GM12878 (cell line): ENCODE data around the gene CAMK2B. TPM values are rescaled to one million over a fixed set of nuclear protein-coding genes. Genes with fewer than 3 reads are reported as not detected.

Source experiments
- ATAC-seq: fragments of 200-7000 bp; cut with Tn5 transposase; 3 replicates; pipeline ENCODE4 v1.9.1; 2020; ENCODE audit warnings: mild to moderate bottlenecking, moderate library complexity
- BruUV-seq: library from RNA; stranded (reverse); fragments of 400-500 nt; replicated peaks from 2 replicates; lab custom pipeline; 2021; lab: Mats Ljungman, UMichigan
- CTCF ChIA-PET: fragments of 300-600 bp; sonication (Branson Sonifier 250); formaldehyde crosslinking; extraction: SDS; loops from one replicate; lab custom pipeline; 2021; ENCODE audit warnings: inconsistent platforms; lab: Yijun Ruan, JAX
- POLR2A ChIA-PET: fragments of 350-600 bp; formaldehyde crosslinking; extraction: SDS; loops from one replicate; lab custom pipeline; 2021; ENCODE audit warnings: inconsistent platforms; lab: Charles Lee
- RAD21 ChIA-PET: fragments of 300-600 bp; sonication (Branson Sonifier 250); formaldehyde crosslinking; loops from one replicate; lab custom pipeline; 2023; ENCODE audit warnings: antibody characterized with exemption; ENCODE audit not compliant: unreplicated experiment; lab: Charles Lee
- SMC1A ChIA-PET: fragments of 300-600 bp; sonication (Branson Sonifier 250); formaldehyde crosslinking; loops from one replicate; lab custom pipeline; 2023; ENCODE audit not compliant: unreplicated experiment, uncharacterized antibody; lab: Charles Lee
- DNase-seq: peaks from one replicate; pipeline ENCODE4 v3.0.0-alpha.2; 2011; ENCODE audit warnings: low read depth, low spot score
- FAIRE-seq: peaks from 3 replicates; lab custom pipeline; 2011; peaks lifted over from hg19 to GRCh38; lab: Jason Lieb, UNC
- H2AFZ ChIP-seq: 2 replicates; pipeline ENCODE4 v1.6.0; 2011; ENCODE audit warnings: low read depth, low read length, control low read depth; ENCODE audit not compliant: control insufficient read depth
- H3K27ac ChIP-seq: 2 replicates; pipeline ENCODE4 v1.5.1; 2011; ENCODE audit warnings: control low read depth; ENCODE audit not compliant: control insufficient read depth, insufficient read depth
- H3K27me3 ChIP-seq, 2 experiments: replicated peaks in 1 of 2; 2 replicates each; pipeline versions ENCODE4 v1.6.0 to v1.6.1; 2011; ENCODE audit warnings: low read length in 1 of 2; ENCODE audit not compliant: control insufficient read depth in 2 of 2, insufficient read depth in 2 of 2
- H3K36me3 ChIP-seq, 2 experiments: 2 replicates each; pipeline ENCODE4 v1.5.1; 2011; ENCODE audit warnings: low read length in 1 of 2; ENCODE audit not compliant: control insufficient read depth in 2 of 2, insufficient read depth in 2 of 2
- H3K4me1 ChIP-seq: 2 replicates; pipeline ENCODE4 v1.6.1; 2011; ENCODE audit warnings: mild to moderate bottlenecking, low read length, moderate library complexity, mixed read lengths; ENCODE audit not compliant: control insufficient read depth, insufficient read depth
- H3K4me2 ChIP-seq: 2 replicates; pipeline ENCODE4 v1.6.0; 2011; ENCODE audit warnings: control low read depth; ENCODE audit not compliant: control insufficient read depth, insufficient read depth
- H3K4me3 ChIP-seq: fragments of 200-600 bp; sonication (generic); 2 replicates; pipeline ENCODE4 v1.5.1; 2016
- H3K79me2 ChIP-seq: 2 replicates; pipeline ENCODE4 v1.6.0; 2011; ENCODE audit warnings: low read length; ENCODE audit not compliant: control insufficient read depth, insufficient read depth
- H3K9ac ChIP-seq: 2 replicates; pipeline ENCODE4 v1.8.0; 2011; ENCODE audit warnings: low read length, control low read depth, mixed read lengths; ENCODE audit not compliant: control insufficient read depth, insufficient read depth
- H3K9me3 ChIP-seq: replicated peaks from 3 replicates; pipeline ENCODE4 v1.5.1; 2011; ENCODE audit warnings: mild to moderate bottlenecking, low read length; ENCODE audit not compliant: control insufficient read depth, insufficient read depth
- H4K20me1 ChIP-seq: 2 replicates; pipeline ENCODE4 v1.6.0; 2011; ENCODE audit not compliant: control insufficient read depth, insufficient read depth
- CEBPZ ChIP-seq: fragments of 150-350 bp; IDR thresholded peaks from 2 replicates; pipeline ENCODE4 v1.6.1; 2016; ENCODE audit warnings: low read depth, low read length
- CREM ChIP-seq: IDR thresholded peaks from 2 replicates; pipeline ENCODE4 v1.6.1; 2014; ENCODE audit warnings: antibody characterized with exemption, low read depth
- EED ChIP-seq: sonication (generic); IDR thresholded peaks from 2 replicates; pipeline ENCODE4 v1.6.1; 2016; ENCODE audit warnings: antibody characterized with exemption, low read depth
- EGR1 ChIP-seq, 2 experiments: IDR thresholded peaks; 1 replicate in 1 of 2; 2 replicates in 1 of 2; pipeline ENCODE4 v1.6.1; 2011 to 2012; ENCODE audit warnings: low read depth in 2 of 2, low read length in 2 of 2, borderline replicate concordance in 1 of 2, mild to moderate bottlenecking in 1 of 2, moderate library complexity in 1 of 2
- FOXK2 ChIP-seq: fragments of 450-650 bp; IDR thresholded peaks from 2 replicates; pipeline ENCODE4 v1.6.1; 2017; ENCODE audit warnings: mild to moderate bottlenecking, moderate library complexity
- JUND ChIP-seq: IDR thresholded peaks from 2 replicates; pipeline ENCODE4 v1.6.1; 2012; ENCODE audit warnings: low read depth, mild to moderate bottlenecking, low read length, improper control_type of control experiment, moderate library complexity
- MTA2 ChIP-seq: fragments of 450-650 bp; IDR thresholded peaks from 2 replicates; pipeline ENCODE4 v1.6.1; 2016; ENCODE audit warnings: low read depth, mild to moderate bottlenecking, moderate library complexity
- NBN ChIP-seq: fragments of 450-650 bp; IDR thresholded peaks from 2 replicates; pipeline ENCODE4 v1.6.1; 2016
- NR2C1 ChIP-seq: fragments of 450-650 bp; IDR thresholded peaks from 2 replicates; pipeline ENCODE4 v1.6.1; 2017; ENCODE audit warnings: antibody characterized with exemption, mild to moderate bottlenecking, moderate library complexity
- PAX5 ChIP-seq: IDR thresholded peaks from 2 replicates; pipeline ENCODE4 v1.6.1; 2011; ENCODE audit warnings: low read depth, low read length, borderline replicate concordance
- SKIL ChIP-seq: fragments of 450-650 bp; IDR thresholded peaks from 2 replicates; pipeline ENCODE4 v1.6.1; 2017; ENCODE audit warnings: mild to moderate bottlenecking, low read depth, inconsistent platforms; ENCODE audit not compliant: poor library complexity, severe bottlenecking
- SMAD1 ChIP-seq: fragments of 450-650 bp; IDR thresholded peaks from 2 replicates; pipeline ENCODE4 v1.6.1; 2018; ENCODE audit warnings: mild to moderate bottlenecking, low read depth; ENCODE audit not compliant: partially characterized antibody
- SMARCA5 ChIP-seq: fragments of 450-650 bp; IDR thresholded peaks from 2 replicates; pipeline ENCODE4 v1.6.1; 2017; ENCODE audit warnings: mild to moderate bottlenecking
- SP1 ChIP-seq: IDR thresholded peaks from one replicate; pipeline ENCODE4 v1.6.1; 2011; ENCODE audit warnings: low read depth, low read length
- YBX1 ChIP-seq: fragments of 450-650 bp; IDR thresholded peaks from 2 replicates; pipeline ENCODE4 v1.6.1; 2016; ENCODE audit warnings: antibody characterized with exemption
- WGBS: methylation state at CpG from one replicate; pipeline ENCODE4 v1.1.6; 2016; ENCODE audit warnings: low lambda C conversion rate; ENCODE audit not compliant: insufficient replicate concordance, insufficient coverage; ENCODE audit errors: missing lambda C conversion rate; 5-methylcytosine and 5-hydroxymethylcytosine counted together
- in situ Hi-C: fragments of 300-500 bp; cut with MboI; formaldehyde crosslinking; loops from 9 replicates; pipeline ENCODE4 v1.14.3; 2018; ENCODE audit warnings: mixed read lengths
- intact Hi-C: fragments of 100-400 bp; cut with micrococcal nuclease; formaldehyde crosslinking; loops from one replicate; pipeline ENCODE4 v1.14.2; 2022; ENCODE audit not compliant: unreplicated experiment
- polyA plus RNA-seq, 11 experiments: library from polyadenylated mRNA; depleted of rRNA in 4 of 11; unstranded in 6 of 11; stranded (reverse) in 5 of 11; fragments of >200 nt; fragmentation: Nextera tagmentation in 4 of 11; fragmentation: Illumina TruSeq in 1 of 11; extraction: Ambion mirVana in 4 of 11; extraction: Trizol in 1 of 11; gene quantifications; 1 replicate in 1 of 11; 2 replicates in 10 of 11; pipeline versions ENCODE4 v1.2.1 to v1.2.3, GENCODE V29; 2011 to 2016; ENCODE audit warnings: inconsistent platforms in 2 of 11, missing spikeins in 2 of 11, low read depth in 1 of 11
- total RNA-seq, 4 experiments: library from RNA; depleted of rRNA in 3 of 4; stranded (reverse); fragments of >200 nt in 3 of 4; fragmentation: Illumina TruSeq in 1 of 4; extraction: Trizol in 1 of 4; gene quantifications; 2 replicates each; pipeline versions ENCODE4 v1.2.1 to v1.2.3, GENCODE V29; 2013 to 2021
- TF ChIP-seq, protein P1 (sequence below): fragments of 450-650 bp; formaldehyde crosslinking; IDR thresholded peaks from 2 replicates; pipeline ENCODE4 v1.4.0; 2022; ENCODE audit warnings: mild to moderate bottlenecking, moderate library complexity

CAMK2B gene
- total and polyA plus RNA-seq, 10 of the 15 experiments (the other 5 are each of a cell fraction or from before 2014, with no cell fraction given): 0.06 to 0.23 (median 0.11) TPM; not detected in 5

GRCh38 chr7:44291733-44292419, 33.5 kb downstream of the CAMK2B start:
- in situ Hi-C loops (no loop called here), intact Hi-C loops (no loop called here)
- ATAC-seq (no peak), DNase-seq (no peak), FAIRE-seq (no peak)
- no peak for TF ChIP-seq PAX5
- TF ChIP-seq NR2C1: no peak
- no peak for TF ChIP-seq SMARCA5
- TF ChIP-seq SP1: no peak
- TF ChIP-seq NBN: no peak
- TF ChIP-seq EGR1 (IDR thresholded peaks at IDR 0.05; ENCODE audit: borderline replicate concordance in 1 of 2, low read depth in 2 of 2, low read length in 2 of 2): no peak
- TF ChIP-seq, protein P1, sequence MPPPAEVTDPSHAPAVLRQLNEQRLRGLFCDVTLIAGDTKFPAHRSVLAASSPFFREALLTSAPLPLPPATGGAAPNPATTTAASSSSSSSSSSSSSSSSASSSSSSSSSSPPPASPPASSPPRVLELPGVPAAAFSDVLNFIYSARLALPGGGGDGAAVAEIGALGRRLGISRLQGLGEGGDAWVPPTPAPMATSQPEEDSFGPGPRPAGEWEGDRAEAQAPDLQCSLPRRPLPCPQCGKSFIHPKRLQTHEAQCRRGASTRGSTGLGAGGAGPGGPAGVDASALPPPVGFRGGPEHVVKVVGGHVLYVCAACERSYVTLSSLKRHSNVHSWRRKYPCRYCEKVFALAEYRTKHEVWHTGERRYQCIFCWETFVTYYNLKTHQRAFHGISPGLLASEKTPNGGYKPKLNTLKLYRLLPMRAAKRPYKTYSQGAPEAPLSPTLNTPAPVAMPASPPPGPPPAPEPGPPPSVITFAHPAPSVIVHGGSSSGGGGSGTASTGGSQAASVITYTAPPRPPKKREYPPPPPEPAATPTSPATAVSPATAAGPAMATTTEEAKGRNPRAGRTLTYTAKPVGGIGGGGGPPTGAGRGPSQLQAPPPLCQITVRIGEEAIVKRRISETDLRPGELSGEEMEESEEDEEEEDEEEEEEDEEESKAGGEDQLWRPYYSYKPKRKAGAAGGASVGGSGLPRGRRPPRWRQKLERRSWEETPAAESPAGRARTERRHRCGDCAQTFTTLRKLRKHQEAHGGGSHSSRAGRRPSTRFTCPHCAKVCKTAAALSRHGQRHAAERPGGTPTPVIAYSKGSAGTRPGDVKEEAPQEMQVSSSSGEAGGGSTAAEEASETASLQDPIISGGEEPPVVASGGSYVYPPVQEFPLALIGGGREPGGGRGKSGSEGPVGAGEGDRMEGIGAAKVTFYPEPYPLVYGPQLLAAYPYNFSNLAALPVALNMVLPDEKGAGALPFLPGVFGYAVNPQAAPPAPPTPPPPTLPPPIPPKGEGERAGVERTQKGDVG: no peak
- no peak for TF ChIP-seq SMAD1
- TF ChIP-seq SKIL: no peak
- TF ChIP-seq MTA2: no peak
- no peak for TF ChIP-seq JUND
- no peak for TF ChIP-seq YBX1
- no peak for TF ChIP-seq CREM
- no peak for TF ChIP-seq CEBPZ
- TF ChIP-seq EED: no peak
- no peak for TF ChIP-seq FOXK2
- Histone ChIP-seq H4K20me1 (no peaks in the 10 kb centered on the region), H3K4me3 (no peak overlapping the region), H3K36me3 (no peaks in the 10 kb centered on the region), H3K4me1 (no peaks in the 10 kb centered on the region), H3K79me2 (no peaks in the 10 kb centered on the region), H3K4me2 (no peak overlapping the region), H3K27me3 (peaks cover 0 to 6% of the 10 kb centered on the region in 2 experiments; a peak in 3 of 4 replicates), H3K27ac (no peak overlapping the region), H2AFZ (no peak overlapping the region), H3K9me3 (no peaks in the 10 kb centered on the region), H3K9ac (no peak overlapping the region)
- ChIA-PET SMC1A (no interaction called here), POLR2A (no interaction called here), RAD21 (no interaction called here), CTCF (no interaction called here)
- no TSS peak for BruUV-seq
- WGBS: 22% methylated on average over 9 of the region's 9 CpGs
